Mesothelial cell of epicardium (in vitro differentiated cells): ENCODE measurements around the gene DYNC1H1. TPM values are rescaled to one million over a fixed set of nuclear protein-coding genes. Genes with fewer than 3 reads are reported as not detected.

Experiments
- DNase-seq, 2 experiments: peaks; one replicate each; pipeline ENCODE4 v3.0.0; 2021; ENCODE audit warnings: low spot score in 2 of 2; ENCODE audit not compliant: unreplicated experiment in 2 of 2
- H3K27ac Mint-ChIP-seq: 2 replicates; pipeline ENCODE4 v1.8.0; 2021; ENCODE audit warnings: mixed read lengths
- H3K27me3 Mint-ChIP-seq: 2 replicates; pipeline ENCODE4 v1.8.0; 2021; ENCODE audit warnings: low read depth, mixed read lengths
- H3K36me3 Mint-ChIP-seq: 2 replicates; pipeline ENCODE4 v1.8.0; 2021; ENCODE audit warnings: mixed read lengths
- H3K4me1 Mint-ChIP-seq: 2 replicates; pipeline ENCODE4 v1.8.0; 2021; ENCODE audit warnings: mixed read lengths
- H3K4me3 Mint-ChIP-seq: 2 replicates; pipeline ENCODE4 v1.8.0; 2021; ENCODE audit warnings: mild to moderate bottlenecking, moderate library complexity, mixed read lengths
- H3K9me3 Mint-ChIP-seq: 2 replicates; pipeline ENCODE4 v1.8.0; 2021; ENCODE audit warnings: mixed read lengths
- total RNA-seq: library from RNA; stranded (reverse); gene quantifications from 3 replicates; pipeline ENCODE4 v1.2.1, GENCODE V29; 2021
- TF ChIP-seq, protein P1 (sequence below): fragments of 200-600 bp; sonication (generic); IDR thresholded peaks from one replicate; pipeline ENCODE4 v1.5.0; 2021; ENCODE audit warnings: antibody characterized with exemption; ENCODE audit not compliant: unreplicated experiment

The DYNC1H1 gene
- total RNA-seq, 1 donor from 2014 or later, result 515 TPM

DNA sequence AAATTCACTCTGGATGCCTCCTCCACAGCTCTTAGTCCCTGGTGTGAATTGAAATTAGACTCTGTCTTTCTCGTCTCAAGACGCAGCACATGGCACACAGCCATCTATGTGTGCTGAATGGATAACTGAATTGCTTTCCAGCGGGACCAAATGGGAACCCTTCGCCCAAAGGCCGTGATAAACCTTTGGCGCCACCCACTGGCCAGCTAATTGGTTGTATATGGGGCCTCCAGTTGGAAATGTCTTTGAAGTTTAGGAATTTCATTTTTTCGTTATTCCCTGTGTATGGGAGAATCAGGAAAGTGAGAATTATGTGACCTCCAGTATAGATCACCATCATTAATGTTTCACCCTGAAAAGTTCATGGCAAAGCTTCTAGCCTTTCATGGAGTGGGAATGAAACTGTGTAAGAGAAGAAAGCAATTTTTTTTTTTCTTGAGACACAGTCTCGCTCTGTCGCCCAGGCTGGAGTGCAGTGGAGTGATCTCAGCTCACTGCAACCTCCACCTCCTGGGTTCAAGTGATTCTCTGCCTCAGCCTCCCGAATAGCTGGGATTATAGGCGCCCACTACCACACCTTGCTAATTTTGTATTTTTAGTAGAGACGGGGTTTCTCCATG, 132.3 kb downstream of the DYNC1H1 start:
- peak overlapping the region; percentile 78 for H3K27ac Mint-ChIP-seq
- H3K9me3 Mint-ChIP-seq, result no peaks in the 10 kb centered on the region
- H3K4me1 Mint-ChIP-seq, result peaks cover 33% of the 10 kb centered on the region
- no peaks in the 10 kb centered on the region for H3K27me3 Mint-ChIP-seq
- TF ChIP-seq, protein P1, sequence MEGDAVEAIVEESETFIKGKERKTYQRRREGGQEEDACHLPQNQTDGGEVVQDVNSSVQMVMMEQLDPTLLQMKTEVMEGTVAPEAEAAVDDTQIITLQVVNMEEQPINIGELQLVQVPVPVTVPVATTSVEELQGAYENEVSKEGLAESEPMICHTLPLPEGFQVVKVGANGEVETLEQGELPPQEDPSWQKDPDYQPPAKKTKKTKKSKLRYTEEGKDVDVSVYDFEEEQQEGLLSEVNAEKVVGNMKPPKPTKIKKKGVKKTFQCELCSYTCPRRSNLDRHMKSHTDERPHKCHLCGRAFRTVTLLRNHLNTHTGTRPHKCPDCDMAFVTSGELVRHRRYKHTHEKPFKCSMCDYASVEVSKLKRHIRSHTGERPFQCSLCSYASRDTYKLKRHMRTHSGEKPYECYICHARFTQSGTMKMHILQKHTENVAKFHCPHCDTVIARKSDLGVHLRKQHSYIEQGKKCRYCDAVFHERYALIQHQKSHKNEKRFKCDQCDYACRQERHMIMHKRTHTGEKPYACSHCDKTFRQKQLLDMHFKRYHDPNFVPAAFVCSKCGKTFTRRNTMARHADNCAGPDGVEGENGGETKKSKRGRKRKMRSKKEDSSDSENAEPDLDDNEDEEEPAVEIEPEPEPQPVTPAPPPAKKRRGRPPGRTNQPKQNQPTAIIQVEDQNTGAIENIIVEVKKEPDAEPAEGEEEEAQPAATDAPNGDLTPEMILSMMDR, result peak; percentile 62
- DNase-seq, result peak; percentile 63 to 88
- H3K4me3 Mint-ChIP-seq, result peak overlapping the region; percentile 37
- H3K36me3 Mint-ChIP-seq, result peaks cover 3% of the 10 kb centered on the region

DNA sequence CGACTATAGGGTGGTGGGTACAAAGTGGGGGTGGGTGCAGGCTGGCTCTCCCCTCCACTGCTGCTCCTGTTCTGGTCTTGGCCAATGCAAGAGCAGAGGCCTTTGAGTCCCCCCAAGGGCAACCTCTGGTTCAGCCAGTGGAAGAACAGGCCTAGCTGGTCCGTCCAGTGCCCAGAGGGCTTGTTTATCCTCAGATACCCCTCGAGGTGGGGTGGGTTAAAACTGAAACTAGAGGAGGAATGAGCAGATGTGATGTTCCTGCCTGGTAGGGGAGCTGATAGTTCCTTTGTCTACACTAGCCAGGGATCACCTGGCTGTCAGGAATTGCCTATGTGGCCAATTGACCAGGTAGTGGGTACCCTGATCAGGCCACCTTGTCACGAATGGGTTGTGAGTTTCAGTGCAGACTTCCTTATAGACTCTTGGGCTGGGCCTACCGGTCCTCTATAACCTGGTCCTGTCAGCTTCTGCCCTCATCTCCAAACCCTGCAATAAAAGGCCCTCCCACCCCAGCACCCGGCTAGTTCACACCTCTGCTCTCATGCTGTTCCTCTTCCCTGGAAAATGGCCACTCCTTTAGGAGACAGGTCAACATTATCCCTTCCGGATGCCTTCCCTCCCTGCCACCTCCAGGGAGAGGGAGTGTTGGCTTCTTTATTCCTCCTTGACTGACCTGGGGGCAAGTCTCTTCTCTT, 133.2 kb downstream of the DYNC1H1 start:
- DNase-seq, result peak in 1 of 2 experiments; percentile 49
- TF ChIP-seq, protein P1, result no peak
- no peak overlapping the region for H3K4me3 Mint-ChIP-seq
- H3K36me3 Mint-ChIP-seq, result peaks cover 3% of the 10 kb centered on the region
- peak overlapping the region; percentile 78 for H3K27ac Mint-ChIP-seq
- no peaks in the 10 kb centered on the region for H3K9me3 Mint-ChIP-seq
- H3K27me3 Mint-ChIP-seq, result no peaks in the 10 kb centered on the region
- peaks cover 33% of the 10 kb centered on the region for H3K4me1 Mint-ChIP-seq

DNA sequence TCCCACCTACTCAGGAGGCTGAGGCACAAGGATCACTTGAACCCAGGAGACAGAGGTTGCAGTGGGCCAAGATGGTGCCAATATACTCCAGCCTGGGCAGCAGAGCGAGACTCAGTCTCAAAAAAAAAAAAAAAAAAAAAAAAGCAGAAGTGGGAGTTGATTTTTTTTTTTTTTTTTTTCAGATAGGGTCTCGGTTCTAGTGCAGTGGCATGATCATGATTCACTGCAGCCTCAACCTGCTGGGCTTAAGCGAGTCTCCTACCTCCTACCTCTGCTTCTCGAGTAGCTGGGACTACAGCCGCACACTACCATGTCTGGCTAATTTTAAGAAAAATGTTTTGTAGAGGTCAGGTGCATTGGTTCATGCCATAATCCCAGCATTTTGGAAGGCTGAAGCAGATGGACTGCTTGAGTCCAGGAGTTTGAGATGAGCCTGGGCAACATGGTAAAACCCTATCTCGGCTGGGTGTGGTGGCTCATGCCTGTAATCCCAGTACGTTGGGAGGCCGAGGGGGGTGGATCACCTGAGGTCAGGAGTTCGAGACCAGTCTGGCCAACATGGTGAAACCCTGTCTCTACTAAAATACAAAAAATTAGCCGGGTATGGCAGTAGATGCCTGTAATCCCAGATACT, 138.8 kb downstream of the DYNC1H1 start:
- no peaks in the 10 kb centered on the region for H3K4me1 Mint-ChIP-seq
- H3K36me3 Mint-ChIP-seq, result peaks cover 3% of the 10 kb centered on the region
- no peak for DNase-seq
- H3K27me3 Mint-ChIP-seq, result no peaks in the 10 kb centered on the region
- H3K4me3 Mint-ChIP-seq, result no peak overlapping the region
- H3K27ac Mint-ChIP-seq, result no peak overlapping the region
- TF ChIP-seq, protein P1, result no peak
- no peaks in the 10 kb centered on the region for H3K9me3 Mint-ChIP-seq

DNA sequence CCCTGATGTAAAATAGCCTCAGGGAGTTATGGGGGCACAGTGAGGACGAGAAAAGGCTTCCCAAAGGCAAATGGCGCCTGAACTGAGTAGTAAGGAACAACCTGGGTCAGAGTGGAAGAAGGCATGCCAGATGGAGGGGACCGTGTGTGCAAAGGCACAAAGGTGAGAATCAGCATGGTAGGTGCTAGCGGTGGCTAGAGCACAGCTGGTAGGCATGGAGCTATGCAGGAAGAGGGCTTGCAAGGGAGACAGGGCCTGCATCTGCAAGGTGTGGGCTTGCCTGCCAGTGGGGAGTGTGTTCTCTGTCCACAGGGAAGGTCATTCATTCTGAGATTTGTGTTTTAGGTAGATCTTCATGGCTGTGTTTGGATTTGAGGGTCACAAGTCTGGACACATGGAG, 141.0 kb downstream of the DYNC1H1 start:
- H3K27me3 Mint-ChIP-seq, result no peaks in the 10 kb centered on the region
- H3K27ac Mint-ChIP-seq, result no peak overlapping the region
- H3K9me3 Mint-ChIP-seq, result peaks cover 10% of the 10 kb centered on the region
- peaks cover 7% of the 10 kb centered on the region for H3K36me3 Mint-ChIP-seq
- H3K4me3 Mint-ChIP-seq, result no peak overlapping the region
- H3K4me1 Mint-ChIP-seq, result no peaks in the 10 kb centered on the region
- no peak for DNase-seq
- TF ChIP-seq, protein P1, result no peak

Other genes with a start within 250 kb of the DYNC1H1 start
- 115 to 126 TPM (median 125 TPM) in 3 replicates for gene PPP2R5C, start 202.9 kb upstream of the DYNC1H1 start, total RNA-seq
- 325 to 330 TPM (median 330 TPM) in 3 replicates for gene HSP90AA1, start 122.5 kb downstream of the DYNC1H1 start, total RNA-seq
- gene WDR20, start 175.3 kb downstream of the DYNC1H1 start, total RNA-seq, result 39.2 to 41.5 TPM (median 39.5 TPM) in 3 replicates